SK-N-MC (cell line): Measurements from ENCODE around the gene NSRP1.

Experiments
- EZH2 ChIP-seq: fragments of 200-600 bp; sonication (generic); IDR thresholded peaks from one replicate; pipeline ENCODE4 v1.6.1; 2017; ENCODE audit warnings: antibody characterized with exemption
- FOXP2 ChIP-seq: optimal IDR thresholded peaks from 2 replicates; pipeline ENCODE3; 2011; ENCODE audit warnings: mild to moderate bottlenecking, moderate library complexity; ENCODE audit not compliant: insufficient read depth; ENCODE audit errors: extremely low read length, control extremely low read depth
- POLR2AphosphoS5 ChIP-seq: IDR thresholded peaks from 2 replicates; pipeline ENCODE4 v1.6.1; 2012; ENCODE audit warnings: mild to moderate bottlenecking, low read depth, low read length, borderline replicate concordance

GRCh38 chr17:30230596-30231125 is 114.0 kb downstream of the NSRP1 start:
- TF ChIP-seq POLR2AphosphoS5 (no peak), EZH2 (no peak), FOXP2 (no peak)
